Body of pancreas (tissue), 4 donors: ENCODE data around the gene LCP1. TPM values are rescaled to one million over a fixed set of nuclear protein-coding genes. Genes with fewer than 3 reads are reported as not detected.
A peak's percentile ranks its signal among the peaks of the same experiment; 100 is the strongest.

ENCODE experiments used
- ATAC-seq: fragments of 150-250 bp; one replicate; pipeline ENCODE4 v1.9.1; 2016
- DNase-seq, 4 donors: peaks; one replicate each; pipeline ENCODE4 v3.0.0-alpha.2; 2019
- H3K27ac ChIP-seq, 4 donors: fragments of 200-600 bp; sonication (generic); 1 replicate in 3 of 4; 2 replicates in 1 of 4; pipeline versions ENCODE4 v1.5.1 to v1.6.1; 2016 to 2019; ENCODE audit warnings: mild to moderate bottlenecking in 1 of 4, mixed read lengths in 1 of 4, moderate library complexity in 1 of 4
- H3K27me3 ChIP-seq, 2 donors: fragments of 200-600 bp; sonication (generic); one replicate each; pipeline ENCODE4 v1.6.0; 2016; ENCODE audit warnings: mild to moderate bottlenecking in 1 of 2
- H3K36me3 ChIP-seq, 2 donors: fragments of 200-600 bp; sonication (generic); replicated peaks in 1 of 2; 2 replicates each; pipeline ENCODE4 v1.5.1; 2016; ENCODE audit warnings: low read depth in 2 of 2; ENCODE audit not compliant: insufficient read depth in 1 of 2
- H3K4me1 ChIP-seq: fragments of 200-600 bp; sonication (generic); one replicate; pipeline ENCODE4 v1.6.0; 2016
- H3K4me3 ChIP-seq, 2 donors: fragments of 200-600 bp; sonication (generic); 1 replicate in 1 of 2; 2 replicates in 1 of 2; pipeline ENCODE4 v1.5.1; 2016 to 2019
- H3K9me3 ChIP-seq, 3 donors: fragments of 200-600 bp; sonication (generic); 1 replicate in 2 of 3; 2 replicates in 1 of 3; pipeline ENCODE4 v1.5.1; 2016
- CTCF ChIP-seq, 7 experiments: fragments of 450-650 bp in 4 of 7; fragments of 200-600 bp in 3 of 7; sonication (generic) in 3 of 7; IDR thresholded peaks; one replicate each; pipeline ENCODE4 v1.5.1; 2016 to 2019; ENCODE audit warnings: antibody characterized with exemption in 7 of 7
- POLR2A ChIP-seq, 3 donors: fragments of 450-650 bp; IDR thresholded peaks; one replicate each; pipeline ENCODE4 v1.6.1; 2016; ENCODE audit warnings: antibody characterized with exemption in 3 of 3, mild to moderate bottlenecking in 2 of 3
- WGBS, 2 donors: methylation state at CpG; one replicate each; pipeline ENCODE4 v1.1.5; 2017; 5-methylcytosine and 5-hydroxymethylcytosine counted together
- intact Hi-C: fragments of 100-400 bp; cut with DNase I; formaldehyde crosslinking; loops from one replicate; pipeline ENCODE4 v1.15.1; 2023
- total RNA-seq, 2 donors: library from RNA; depleted of rRNA; stranded (reverse); fragments of >200 nt; gene quantifications; one replicate each; pipeline ENCODE4 v1.1.0, GENCODE V29; 2016

Gene LCP1
- total RNA-seq, 2 donors from 2014 or later = 6.3 to 16.1 TPM

- Histone ChIP-seq H3K4me3 (no peak overlapping the region), H3K36me3 (no peaks in the 10 kb centered on the region), H3K27me3 (no peaks in the 10 kb centered on the region), H3K9me3 (no peaks in the 10 kb centered on the region), H3K27ac (peak overlapping the region in 1 of 4 donors; percentile 12), H3K4me1 (no peaks in the 10 kb centered on the region)
- peak in 1 of 4 donors; percentile 28 for DNase-seq
- TF ChIP-seq CTCF (IDR thresholded peaks at IDR 0.05) (no peak), POLR2A (IDR thresholded peaks at IDR 0.05) (no peak)
- intact Hi-C loops = no loop called here
- no peak for ATAC-seq
- 59 to 63% methylated on average over 6 of the region's 6 CpGs for WGBS, 2 donors
Measured at GRCh38 chr13:46172531-46172991, 9.4 kb downstream of the LCP1 start.

GRCh38 chr13:46171739-46172138 lies 10.2 kb downstream of the LCP1 start:
- intact Hi-C loops = no loop called here
- DNase-seq (no peak), ATAC-seq (no peak)
- no peaks in the 10 kb centered on the region for H3K27me3 ChIP-seq
- H3K27ac ChIP-seq = peak overlapping the region in 1 of 4 donors; percentile 12
- H3K4me1 ChIP-seq = no peaks in the 10 kb centered on the region
- no peaks in the 10 kb centered on the region for H3K36me3 ChIP-seq
- TF ChIP-seq POLR2A (IDR thresholded peaks at IDR 0.05) = no peak
- TF ChIP-seq CTCF (IDR thresholded peaks at IDR 0.05) = no peak
- 88% methylated on average over 7 of the region's 7 CpGs for WGBS, 2 donors
- H3K4me3 ChIP-seq = no peak overlapping the region
- no peaks in the 10 kb centered on the region for H3K9me3 ChIP-seq

- no peaks in the 10 kb centered on the region for H3K36me3 ChIP-seq
- no peaks in the 10 kb centered on the region for H3K27me3 ChIP-seq
- no peak overlapping the region for H3K27ac ChIP-seq
- DNase-seq = no peak
- no peak for ATAC-seq
- H3K4me1 ChIP-seq = no peaks in the 10 kb centered on the region
- intact Hi-C loops = no loop called here
- 67 to 71% methylated on average over 4 of the region's 4 CpGs for WGBS, 2 donors
- no peak overlapping the region for H3K4me3 ChIP-seq
- H3K9me3 ChIP-seq = no peaks in the 10 kb centered on the region
- TF ChIP-seq POLR2A (IDR thresholded peaks at IDR 0.05) (no peak), CTCF (IDR thresholded peaks at IDR 0.05) (no peak)
Measured at GRCh38 chr13:46171217-46171616, 10.8 kb downstream of the LCP1 start.

- ATAC-seq = no peak
- intact Hi-C loops = no loop called here
- Histone ChIP-seq H3K9me3 (no peaks in the 10 kb centered on the region), H3K27me3 (no peaks in the 10 kb centered on the region), H3K4me3 (no peak overlapping the region), H3K4me1 (no peaks in the 10 kb centered on the region), H3K36me3 (no peaks in the 10 kb centered on the region), H3K27ac (no peak overlapping the region)
- 50 to 70% methylated on average over 3 of the region's 3 CpGs for WGBS, 2 donors
- TF ChIP-seq CTCF (IDR thresholded peaks at IDR 0.05) = no peak
- TF ChIP-seq POLR2A (IDR thresholded peaks at IDR 0.05) = no peak
- DNase-seq = no peak
Measured at GRCh38 chr13:46170687-46171086, 11.3 kb downstream of the LCP1 start.

GRCh38 chr13:46170268-46170667 lies 11.7 kb downstream of the LCP1 start:
- no peaks in the 10 kb centered on the region for H3K4me1 ChIP-seq
- intact Hi-C loops = no loop called here
- H3K9me3 ChIP-seq = no peaks in the 10 kb centered on the region
- H3K27me3 ChIP-seq = no peaks in the 10 kb centered on the region
- TF ChIP-seq CTCF (IDR thresholded peaks at IDR 0.05) (no peak), POLR2A (IDR thresholded peaks at IDR 0.05) (no peak)
- no peak overlapping the region for H3K4me3 ChIP-seq
- peak in 3 of 4 donors; percentile 10 to 63 (median 32) for DNase-seq
- WGBS, 2 donors = 35 to 52% methylated on average over 7 of the region's 7 CpGs
- H3K27ac ChIP-seq = no peak overlapping the region
- H3K36me3 ChIP-seq = no peaks in the 10 kb centered on the region
- ATAC-seq = no peak
